SK-N-SH (cell line): ENCODE data around the gene ZNF783. TPM values are rescaled to one million over a fixed set of nuclear protein-coding genes. Genes with fewer than 3 reads are reported as not detected.
A peak's percentile ranks its signal among the peaks of the same experiment; 100 is the strongest.
"Not testable (repeated sequence)": the region's sequence is repeated elsewhere in the genome, so short reads cannot be mapped to it uniquely, and the experiment has no call there.

Experiments used
- CTCF ChIA-PET: fragments of 300-600, 350-600 bp; formaldehyde crosslinking; extraction: SDS; loops from one replicate; lab custom pipeline; 2021; lab: Yijun Ruan, JAX
- POLR2A ChIA-PET: fragments of 350-600 bp; sonication (Branson Sonifier 250); formaldehyde crosslinking; extraction: SDS; loops from one replicate; lab custom pipeline; 2020; ENCODE audit warnings: antibody characterized with exemption, inconsistent platforms; lab: Yijun Ruan, JAX
- DNase-seq: peaks from one replicate; pipeline ENCODE4 v3.0.0; 2012
- H2AFZ ChIP-seq: fragments of 200-600 bp; sonication (generic); 2 replicates; pipeline ENCODE4 v1.8.1; 2016; ENCODE audit warnings: antibody characterized with exemption, mild to moderate bottlenecking, low read depth
- H3F3A ChIP-seq: fragments of 200-600 bp; sonication (generic); replicated peaks from 2 replicates; pipeline ENCODE3; 2016; ENCODE audit warnings: antibody characterized with exemption, mild to moderate bottlenecking; ENCODE audit not compliant: insufficient read depth
- H3K27ac ChIP-seq, 2 experiments: fragments of 200-500 bp in 1 of 2; fragments of 200-600 bp in 1 of 2; sonication (Bioruptor generic) in 1 of 2; sonication (generic), shearing (Covaris generic) in 1 of 2; 2 replicates each; pipeline versions ENCODE4 v1.5.1 to v1.6.1; 2014 to 2016; ENCODE audit warnings: low read depth in 2 of 2, inconsistent platforms in 1 of 2, low read length in 1 of 2, mild to moderate bottlenecking in 1 of 2, mixed read lengths in 1 of 2
- H3K27me3 ChIP-seq: fragments of 200-600 bp; sonication (generic), shearing (Covaris generic); 2 replicates; pipeline ENCODE4 v1.6.1; 2016; ENCODE audit warnings: mixed run types; ENCODE audit not compliant: insufficient read depth
- H3K36me3 ChIP-seq, 2 experiments: fragments of 200-500 bp in 1 of 2; fragments of 200-600 bp in 1 of 2; sonication (Bioruptor generic) in 1 of 2; sonication (generic) in 1 of 2; replicated peaks in 1 of 2; 2 replicates each; pipeline versions ENCODE3 to v1.5.1; 2014 to 2016; ENCODE audit warnings: low read length in 1 of 2, mild to moderate bottlenecking in 1 of 2; ENCODE audit not compliant: insufficient read depth in 2 of 2, control insufficient read depth in 1 of 2
- H3K4me1 ChIP-seq, 2 experiments: fragments of 200-500 bp in 1 of 2; fragments of 200-600 bp in 1 of 2; sonication (Bioruptor generic) in 1 of 2; sonication (generic), shearing (Covaris generic) in 1 of 2; 2 replicates each; pipeline versions ENCODE4 v1.5.1 to v1.6.1; 2014 to 2016; ENCODE audit warnings: low read depth in 1 of 2, low read length in 1 of 2, mixed run types in 1 of 2; ENCODE audit not compliant: insufficient read depth in 2 of 2, control insufficient read depth in 1 of 2
- H3K4me2 ChIP-seq: fragments of 200-600 bp; sonication (generic), shearing (Covaris generic); 2 replicates; pipeline ENCODE4 v1.6.1; 2017; ENCODE audit warnings: mixed run types
- H3K4me3 ChIP-seq, 2 experiments: fragments of 200-500 bp in 1 of 2; fragments of 200-600 bp in 1 of 2; sonication (Bioruptor generic) in 1 of 2; sonication (generic), shearing (Covaris generic) in 1 of 2; 2 replicates each; pipeline versions ENCODE4 v1.5.1 to v1.8.1; 2014 to 2016; ENCODE audit warnings: low read depth in 2 of 2, inconsistent platforms in 1 of 2, low read length in 1 of 2, mild to moderate bottlenecking in 1 of 2, mixed read lengths in 1 of 2, moderate library complexity in 1 of 2
- H3K79me2 ChIP-seq: fragments of 200-600 bp; sonication (generic); 2 replicates; pipeline ENCODE4 v1.8.1; 2017; ENCODE audit warnings: mild to moderate bottlenecking; ENCODE audit not compliant: insufficient read depth
- H3K9ac ChIP-seq: fragments of 200-600 bp; sonication (generic); 2 replicates; pipeline ENCODE4 v1.6.1; 2017; ENCODE audit warnings: mixed run types
- H3K9me2 ChIP-seq: fragments of 200-600 bp; sonication (generic); 2 replicates; pipeline ENCODE4 v1.6.1; 2017; ENCODE audit warnings: mixed run types
- H3K9me3 ChIP-seq: fragments of 200-600 bp; sonication (generic); 2 replicates; pipeline ENCODE4 v1.6.1; 2017; ENCODE audit warnings: mixed run types, mild to moderate bottlenecking, moderate library complexity
- H4K20me1 ChIP-seq: fragments of 200-600 bp; sonication (generic); 2 replicates; pipeline ENCODE4 v1.6.1; 2017; ENCODE audit warnings: mild to moderate bottlenecking, mixed run types; ENCODE audit not compliant: insufficient read depth
- FOXJ3 ChIP-seq: sonication (generic); formaldehyde crosslinking; IDR thresholded peaks from 2 replicates; pipeline ENCODE4 v1.5.1; 2020; ENCODE audit warnings: mild to moderate bottlenecking, missing genetic modification reagents
- NFIC ChIP-seq: IDR thresholded peaks from 2 replicates; pipeline ENCODE4 v1.4.0; 2012; ENCODE audit warnings: borderline replicate concordance
- NRF1 ChIP-seq: IDR thresholded peaks from 2 replicates; pipeline ENCODE4 v1.6.1; 2012; ENCODE audit warnings: low read depth, mild to moderate bottlenecking, low read length
- SIN3A ChIP-seq: IDR thresholded peaks from 2 replicates; pipeline ENCODE4 v1.6.1; 2012; ENCODE audit warnings: low read depth, mild to moderate bottlenecking, low read length, moderate library complexity, borderline replicate concordance
- TCF12 ChIP-seq: IDR thresholded peaks from 2 replicates; pipeline ENCODE4 v1.4.0; 2012
- WGBS: methylation state at CpG from one replicate; pipeline ENCODE4 v1.1.6; 2017; ENCODE audit warnings: low lambda C conversion rate; 5-methylcytosine and 5-hydroxymethylcytosine counted together
- polyA plus RNA-seq, 3 experiments: library from polyadenylated mRNA; depleted of rRNA; stranded (reverse); fragments of >200 nt; gene quantifications; 2 replicates each; pipeline ENCODE4 v1.2.3, GENCODE V29; 2012
- TF ChIP-seq, protein P1 (sequence below): IDR thresholded peaks from 2 replicates; pipeline ENCODE4 v1.4.0; 2012; ENCODE audit warnings: low read depth, borderline replicate concordance
- TF ChIP-seq, protein P2 (sequence below): fragments of 200-600 bp; sonication (generic); IDR thresholded peaks from 2 replicates; pipeline ENCODE4 v1.6.1; 2017; ENCODE audit warnings: antibody characterized with exemption, mild to moderate bottlenecking, moderate library complexity

The ZNF783 gene
- polyA plus RNA-seq, 1 of the 3 experiments (the other 2 are of a cell fraction) = 12.5 TPM

DNA sequence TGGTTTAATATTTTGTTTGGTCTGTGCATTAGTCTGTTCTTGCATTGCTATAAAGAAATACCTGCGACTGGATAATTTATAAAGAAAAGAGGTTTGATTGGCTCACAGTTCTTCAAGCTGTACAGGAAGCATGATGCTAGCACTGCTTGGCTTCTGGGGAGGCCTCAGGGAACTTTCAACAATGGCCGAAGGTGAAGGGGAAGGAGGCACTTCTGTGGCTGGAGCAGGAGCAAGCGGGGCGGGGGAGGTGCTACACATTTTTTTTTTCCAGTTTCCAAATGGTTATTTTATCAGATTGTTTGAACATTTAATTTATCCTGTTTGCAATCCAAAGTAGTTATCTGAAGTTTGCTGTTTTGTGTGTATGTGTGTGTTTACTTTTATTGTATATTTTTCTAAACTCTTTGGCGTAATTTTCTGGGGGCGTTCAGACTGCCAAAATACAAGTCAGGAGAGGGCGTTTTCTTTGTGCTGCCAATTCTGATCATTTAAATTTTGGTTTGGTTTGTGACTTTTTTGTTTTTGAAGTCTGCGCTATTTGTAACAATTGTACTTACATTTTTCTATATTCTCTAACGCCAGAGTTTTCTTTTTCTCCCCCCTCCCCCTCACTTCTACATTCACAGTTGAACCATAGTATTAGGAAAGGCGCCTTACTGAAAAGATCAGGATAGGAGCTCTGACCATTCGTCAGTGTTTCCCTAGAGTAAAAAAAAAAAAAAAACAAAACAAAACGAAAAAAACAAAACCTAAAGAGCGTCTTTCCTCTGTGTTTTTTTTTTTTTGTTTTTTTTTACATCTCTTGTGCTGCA, 58.5 kb downstream of the ZNF783 start:
- 48% methylated on average over 13 of the region's 13 CpGs for WGBS
- POLR2A ChIA-PET = no interaction called here

DNA sequence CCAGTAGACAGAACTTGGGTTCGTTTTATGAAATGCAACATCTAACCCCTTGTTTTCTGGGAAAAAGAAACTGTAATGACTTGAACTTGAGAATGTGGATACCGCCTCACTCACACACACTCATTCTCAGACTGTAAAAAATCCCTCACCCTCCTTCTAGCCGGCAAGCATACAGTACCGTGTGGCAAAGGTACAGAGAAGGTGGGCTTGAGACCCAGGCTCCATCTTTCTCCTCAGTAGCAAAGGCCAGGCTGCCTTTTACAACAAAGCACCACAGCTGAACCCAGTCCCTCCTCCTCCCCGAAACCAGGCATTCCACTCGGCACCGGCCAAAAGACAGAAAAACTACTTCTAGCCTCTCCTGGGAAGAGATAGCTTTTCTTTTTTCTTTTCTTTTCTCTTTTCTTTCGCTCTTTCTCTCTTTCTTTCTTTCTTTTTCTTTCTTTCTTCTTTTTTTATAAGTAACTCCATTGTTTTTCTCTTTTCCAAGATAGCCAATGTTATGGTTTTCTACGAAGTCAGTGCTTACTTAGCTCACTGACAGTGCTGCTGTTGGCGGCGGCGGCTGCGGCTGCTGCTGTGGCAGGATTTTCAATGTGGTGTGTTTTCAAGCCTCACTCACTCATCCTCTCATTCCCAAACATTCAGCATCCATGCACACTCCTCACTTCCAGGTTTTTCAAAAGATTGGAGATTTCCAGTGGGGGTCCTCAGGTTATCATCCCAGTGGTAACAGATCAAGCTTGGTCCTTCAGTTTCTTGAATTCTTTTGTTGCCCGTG, 59.3 kb downstream of the ZNF783 start:
- H3K9ac ChIP-seq, H3K4me1 ChIP-seq, H3K36me3 ChIP-seq, H3K27me3 ChIP-seq, H3K27ac ChIP-seq, H3F3A ChIP-seq, H3K79me2 ChIP-seq, H4K20me1 ChIP-seq, H3K9me2 ChIP-seq, POLR2A ChIA-PET, DNase-seq: not testable (repeated sequence)
- peaks cover 15% of the 10 kb centered on the region; the same call in 1 of the 2 replicates for H3K9me3 ChIP-seq
- 50% methylated on average over 14 of the region's 14 CpGs for WGBS
- peak overlapping the region in 1 of 2 experiments; percentile 33; a peak in 1 of 4 replicates for H3K4me3 ChIP-seq
- H3K4me2 ChIP-seq = peak overlapping the region; percentile 51; the same call in 1 of the 2 replicates
- H2AFZ ChIP-seq = peak overlapping the region; percentile 61
- CTCF ChIA-PET = interaction anchor here (1.0 kb wide), 1 partner anchor 11 kb away, joined by 5 read pairs; no protein-coding TSS in a partner anchor

More for the DNA sequence above, 58.5 kb downstream of the ZNF783 start:
- no peaks in the 10 kb centered on the region for H3K4me1 ChIP-seq
- H3K9me2 ChIP-seq = peaks cover 3% of the 10 kb centered on the region; the same call in 1 of the 2 replicates
- no peaks in the 10 kb centered on the region; the same call in 1 of the 2 replicates for H3K27me3 ChIP-seq
- H3K27ac ChIP-seq = no peak overlapping the region
- peak overlapping the region; percentile 51; the same call in 1 of the 2 replicates for H3K4me2 ChIP-seq
- no peak overlapping the region for H3K4me3 ChIP-seq
- no peaks in the 10 kb centered on the region for H4K20me1 ChIP-seq
- peaks cover 12% of the 10 kb centered on the region; the same call in 1 of the 2 replicates for H3K9me3 ChIP-seq
- no peak overlapping the region for H3K9ac ChIP-seq
- H2AFZ ChIP-seq = peak overlapping the region; percentile 61; the same call in 1 of the 2 replicates
- CTCF ChIA-PET = no interaction called here
- no peaks in the 10 kb centered on the region for H3F3A ChIP-seq
- no peaks in the 10 kb centered on the region for H3K79me2 ChIP-seq
- DNase-seq = no peak
- TF ChIP-seq TCF12 (no peak), FOXJ3 (no peak), SIN3A (no peak), NRF1 (no peak), NFIC (no peak)
- TF ChIP-seq, protein P1, sequence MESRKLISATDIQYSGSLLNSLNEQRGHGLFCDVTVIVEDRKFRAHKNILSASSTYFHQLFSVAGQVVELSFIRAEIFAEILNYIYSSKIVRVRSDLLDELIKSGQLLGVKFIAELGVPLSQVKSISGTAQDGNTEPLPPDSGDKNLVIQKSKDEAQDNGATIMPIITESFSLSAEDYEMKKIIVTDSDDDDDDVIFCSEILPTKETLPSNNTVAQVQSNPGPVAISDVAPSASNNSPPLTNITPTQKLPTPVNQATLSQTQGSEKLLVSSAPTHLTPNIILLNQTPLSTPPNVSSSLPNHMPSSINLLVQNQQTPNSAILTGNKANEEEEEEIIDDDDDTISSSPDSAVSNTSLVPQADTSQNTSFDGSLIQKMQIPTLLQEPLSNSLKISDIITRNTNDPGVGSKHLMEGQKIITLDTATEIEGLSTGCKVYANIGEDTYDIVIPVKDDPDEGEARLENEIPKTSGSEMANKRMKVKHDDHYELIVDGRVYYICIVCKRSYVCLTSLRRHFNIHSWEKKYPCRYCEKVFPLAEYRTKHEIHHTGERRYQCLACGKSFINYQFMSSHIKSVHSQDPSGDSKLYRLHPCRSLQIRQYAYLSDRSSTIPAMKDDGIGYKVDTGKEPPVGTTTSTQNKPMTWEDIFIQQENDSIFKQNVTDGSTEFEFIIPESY = no peak
- TF ChIP-seq, protein P2, sequence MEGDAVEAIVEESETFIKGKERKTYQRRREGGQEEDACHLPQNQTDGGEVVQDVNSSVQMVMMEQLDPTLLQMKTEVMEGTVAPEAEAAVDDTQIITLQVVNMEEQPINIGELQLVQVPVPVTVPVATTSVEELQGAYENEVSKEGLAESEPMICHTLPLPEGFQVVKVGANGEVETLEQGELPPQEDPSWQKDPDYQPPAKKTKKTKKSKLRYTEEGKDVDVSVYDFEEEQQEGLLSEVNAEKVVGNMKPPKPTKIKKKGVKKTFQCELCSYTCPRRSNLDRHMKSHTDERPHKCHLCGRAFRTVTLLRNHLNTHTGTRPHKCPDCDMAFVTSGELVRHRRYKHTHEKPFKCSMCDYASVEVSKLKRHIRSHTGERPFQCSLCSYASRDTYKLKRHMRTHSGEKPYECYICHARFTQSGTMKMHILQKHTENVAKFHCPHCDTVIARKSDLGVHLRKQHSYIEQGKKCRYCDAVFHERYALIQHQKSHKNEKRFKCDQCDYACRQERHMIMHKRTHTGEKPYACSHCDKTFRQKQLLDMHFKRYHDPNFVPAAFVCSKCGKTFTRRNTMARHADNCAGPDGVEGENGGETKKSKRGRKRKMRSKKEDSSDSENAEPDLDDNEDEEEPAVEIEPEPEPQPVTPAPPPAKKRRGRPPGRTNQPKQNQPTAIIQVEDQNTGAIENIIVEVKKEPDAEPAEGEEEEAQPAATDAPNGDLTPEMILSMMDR = no peak
- H3K36me3 ChIP-seq = no peaks in the 10 kb centered on the region
